H9 (cell line): ENCODE measurements around the gene TJP3. TPM values are rescaled to one million over a fixed set of nuclear protein-coding genes. Genes with fewer than 3 reads are reported as not detected.

Experiments
- DNase-seq: peaks from one replicate; pipeline ENCODE4 v3.0.0-alpha.2; 2017
- H2AFZ ChIP-seq: one replicate; pipeline ENCODE4 v1.6.1; 2013; ENCODE audit warnings: mild to moderate bottlenecking, low read length, control low read depth, moderate library complexity
- H2AK5ac ChIP-seq: 2 replicates; pipeline ENCODE4 v1.6.1; 2013; ENCODE audit warnings: low read length, control low read depth, mixed read lengths; ENCODE audit not compliant: insufficient read length
- H2BK120ac ChIP-seq: one replicate; pipeline ENCODE4 v1.6.1; 2013; ENCODE audit warnings: low read depth, mild to moderate bottlenecking, low read length, control low read depth, inconsistent platforms; ENCODE audit not compliant: poor library complexity, severe bottlenecking
- H2BK12ac ChIP-seq: 2 replicates; pipeline ENCODE4 v1.6.1; 2013; ENCODE audit warnings: low read length, control low read depth, mixed read lengths, low read depth; ENCODE audit not compliant: insufficient read length
- H2BK15ac ChIP-seq: 2 replicates; pipeline ENCODE4 v1.6.1; 2013; ENCODE audit warnings: low read depth, low read length, control low read depth
- H2BK20ac ChIP-seq: one replicate; pipeline ENCODE4 v1.6.1; 2013; ENCODE audit warnings: low read depth, mild to moderate bottlenecking, low read length, control low read depth, inconsistent platforms; ENCODE audit not compliant: poor library complexity, severe bottlenecking
- H2BK5ac ChIP-seq: 2 replicates; pipeline ENCODE4 v1.6.1; 2013; ENCODE audit warnings: low read length, control low read depth, mixed read lengths; ENCODE audit not compliant: insufficient read length
- H3K14ac ChIP-seq: 2 replicates; pipeline ENCODE4 v1.6.1; 2013; ENCODE audit warnings: low read length, control low read depth; ENCODE audit not compliant: insufficient read depth
- H3K18ac ChIP-seq: 2 replicates; pipeline ENCODE4 v1.6.1; 2013; ENCODE audit warnings: low read depth, mild to moderate bottlenecking, mixed read lengths, low read length, control low read depth; ENCODE audit not compliant: insufficient read length
- H3K23ac ChIP-seq: 2 replicates; pipeline ENCODE4 v1.6.1; 2013; ENCODE audit warnings: low read length, control low read depth, mixed read lengths, low read depth; ENCODE audit not compliant: insufficient read length
- H3K23me2 ChIP-seq: 2 replicates; pipeline ENCODE4 v1.6.1; 2013; ENCODE audit warnings: low read depth, mild to moderate bottlenecking, mixed read lengths, low read length, control low read depth; ENCODE audit not compliant: insufficient read length, poor library complexity, severe bottlenecking
- H3K27ac ChIP-seq: 2 replicates; pipeline ENCODE4 v1.5.1; 2013; ENCODE audit warnings: low read length, control low read depth, mixed read lengths, low read depth; ENCODE audit not compliant: insufficient read length
- H3K27me3 ChIP-seq: 2 replicates; pipeline ENCODE4 v1.6.1; 2013; ENCODE audit warnings: low read length, control low read depth, inconsistent platforms; ENCODE audit not compliant: insufficient read depth
- H3K4ac ChIP-seq: 2 replicates; pipeline ENCODE4 v1.6.1; 2013; ENCODE audit warnings: low read depth, mild to moderate bottlenecking, control low read depth, inconsistent platforms, low read length, moderate library complexity
- H3K4me1 ChIP-seq: 2 replicates; pipeline ENCODE4 v1.6.1; 2013; ENCODE audit warnings: low read length, control low read depth, inconsistent platforms; ENCODE audit not compliant: insufficient read depth
- H3K4me2 ChIP-seq: 2 replicates; pipeline ENCODE4 v1.6.1; 2013; ENCODE audit warnings: low read length, control low read depth, mixed read lengths; ENCODE audit not compliant: insufficient read length, insufficient read depth
- H3K56ac ChIP-seq: 2 replicates; pipeline ENCODE4 v1.6.1; 2013; ENCODE audit warnings: low read depth, mild to moderate bottlenecking, mixed read lengths, low read length, control low read depth; ENCODE audit not compliant: insufficient read length
- H3K79me1 ChIP-seq: 2 replicates; pipeline ENCODE4 v1.6.1; 2013; ENCODE audit warnings: low read depth, mild to moderate bottlenecking, moderate library complexity, low read length, control low read depth, inconsistent platforms; ENCODE audit not compliant: insufficient read depth, poor library complexity, severe bottlenecking
- H3K79me2 ChIP-seq: 2 replicates; pipeline ENCODE4 v1.6.1; 2013; ENCODE audit warnings: low read length, control low read depth, inconsistent platforms; ENCODE audit not compliant: insufficient read depth
- H3K9ac ChIP-seq: 2 replicates; pipeline ENCODE4 v1.6.1; 2013; ENCODE audit warnings: low read length, control low read depth, mixed read lengths; ENCODE audit not compliant: insufficient read length; ENCODE audit errors: extremely low read depth
- H3K9me3 ChIP-seq: one replicate; pipeline ENCODE4 v1.6.1; 2013; ENCODE audit warnings: low read depth, low read length, inconsistent platforms; ENCODE audit not compliant: control insufficient read depth
- H3T11ph ChIP-seq: one replicate; pipeline ENCODE4 v1.6.1; 2013; ENCODE audit warnings: mild to moderate bottlenecking, low read length, control low read depth, inconsistent platforms
- H4K20me1 ChIP-seq: one replicate; pipeline ENCODE4 v1.6.1; 2013; ENCODE audit not compliant: control insufficient read depth, insufficient read length, insufficient read depth
- H4K5ac ChIP-seq: 2 replicates; pipeline ENCODE4 v1.6.1; 2013; ENCODE audit warnings: low read depth, mild to moderate bottlenecking, mixed read lengths, low read length, control low read depth; ENCODE audit not compliant: insufficient read length
- H4K8ac ChIP-seq: replicated peaks from 2 replicates; pipeline ENCODE4 v1.6.1; 2013; ENCODE audit warnings: low read length, control low read depth, mixed read lengths, low read depth; ENCODE audit not compliant: insufficient read length
- H4K91ac ChIP-seq: 2 replicates; pipeline ENCODE4 v1.6.1; 2013; ENCODE audit warnings: low read depth, mild to moderate bottlenecking, moderate library complexity, mixed read lengths, low read length, control low read depth; ENCODE audit not compliant: insufficient read length
- H3K27ac Mint-ChIP-seq, 3 experiments: 2 replicates in 2 of 3; 3 replicates in 1 of 3; pipeline ENCODE4 v1.8.0; 2020 to 2021; ENCODE audit warnings: mixed read lengths in 3 of 3, mild to moderate bottlenecking in 1 of 3, moderate library complexity in 1 of 3
- H3K27me3 Mint-ChIP-seq: 2 replicates; pipeline ENCODE4 v1.8.0; 2021; ENCODE audit warnings: low read depth, mild to moderate bottlenecking, moderate library complexity, mixed read lengths
- H3K36me3 Mint-ChIP-seq, 3 experiments: 2 replicates in 2 of 3; 3 replicates in 1 of 3; pipeline ENCODE4 v1.8.0; 2020 to 2021; ENCODE audit warnings: low read depth in 3 of 3, mixed read lengths in 3 of 3; ENCODE audit not compliant: insufficient read depth in 1 of 3
- H3K4me1 Mint-ChIP-seq, 2 experiments: 2 replicates each; pipeline ENCODE4 v1.8.0; 2020; ENCODE audit warnings: mixed read lengths in 2 of 2
- H3K4me3 Mint-ChIP-seq, 2 experiments: 2 replicates in 1 of 2; 3 replicates in 1 of 2; pipeline ENCODE4 v1.8.0; 2020 to 2021; ENCODE audit warnings: mild to moderate bottlenecking in 2 of 2, mixed read lengths in 2 of 2, moderate library complexity in 1 of 2
- H3K9me3 Mint-ChIP-seq, 2 experiments: 2 replicates in 1 of 2; 3 replicates in 1 of 2; pipeline ENCODE4 v1.8.0; 2020; ENCODE audit warnings: mild to moderate bottlenecking in 2 of 2, mixed read lengths in 2 of 2, moderate library complexity in 1 of 2
- CTCF ChIP-seq: fragments of 200-600 bp; sonication (generic); conservative IDR thresholded peaks from 3 replicates; pipeline ENCODE4 v1.8.0; 2021; ENCODE audit warnings: antibody characterized with exemption, mild to moderate bottlenecking
- WGBS: extraction: QIAGEN DNeasy Blood & Tissue Kit; methylation state at CpG from one replicate; pipeline ENCODE4 v1.1.7; 2013; ENCODE audit warnings: missing lambda C conversion rate, low lambda C conversion rate, mixed read lengths; ENCODE audit not compliant: insufficient read length; ENCODE audit errors: extremely low coverage; 5-methylcytosine and 5-hydroxymethylcytosine counted together
- total RNA-seq: library from RNA; stranded (reverse); gene quantifications from 2 replicates; pipeline ENCODE4 v1.2.1, GENCODE V29; 2021

The TJP3 gene
- total RNA-seq, 1 experiment from 2014 or later, result 27.3 TPM

GRCh38 chr19:3761382-3762129 lies 53.4 kb downstream of the TJP3 start, which contains the start of gene APBA3:
TSS of gene APBA3 (minus strand) at chr19:3761692. CDS start at chr19:3760264, 1,428 bp downstream.
- peak; percentile 94 for DNase-seq
- H3K27me3 Mint-ChIP-seq, result no peaks in the 10 kb centered on the region
- Histone ChIP-seq H2AK5ac (no peak within 1 kb of the TSS), H3K79me2 (no peaks in the 10 kb centered on the region), H3K4me1 (no peaks in the 10 kb centered on the region), H2BK120ac (no peak within 1 kb of the TSS), H3K27ac (no peak within 1 kb of the TSS), H4K8ac (no peak within 1 kb of the TSS), H3K9me3 (no peaks in the 10 kb centered on the region), H3K18ac (peak within 1 kb of the TSS; percentile 77), H3K79me1 (peaks cover 5% of the 10 kb centered on the region), H2BK5ac (no peak within 1 kb of the TSS), H3K4ac (no peak within 1 kb of the TSS), H4K91ac (no peak within 1 kb of the TSS), H3K14ac (peak within 1 kb of the TSS; percentile 87; the same call in 1 of the 2 replicates), H3T11ph (no peak within 1 kb of the TSS), H3K23me2 (peaks cover 4% of the 10 kb centered on the region), H3K27me3 (no peaks in the 10 kb centered on the region), H2AFZ (peak within 1 kb of the TSS; percentile 46), H4K20me1 (no peaks in the 10 kb centered on the region), H2BK15ac (no peak within 1 kb of the TSS), H3K4me2 (peak within 1 kb of the TSS; percentile 81), H3K23ac (no peak within 1 kb of the TSS), H4K5ac (no peak within 1 kb of the TSS), H3K9ac (peak within 1 kb of the TSS; percentile 79), H3K56ac (no peak within 1 kb of the TSS), H2BK12ac (no peak within 1 kb of the TSS), H2BK20ac (no peak within 1 kb of the TSS)
- peak within 1 kb of the TSS; percentile 96 to 99 (median 98) for H3K27ac Mint-ChIP-seq
- peak; percentile 68 for TF ChIP-seq CTCF
- peak within 1 kb of the TSS; percentile 92 to 96 for H3K4me3 Mint-ChIP-seq
- peaks cover 4 to 14% of the 10 kb centered on the region in 2 experiments; a peak in 3 of 4 replicates for H3K4me1 Mint-ChIP-seq
- no peaks in the 10 kb centered on the region; a peak in 1 of 5 replicates for H3K9me3 Mint-ChIP-seq
- peaks cover 6 to 19% (median 16%) of the 10 kb centered on the region in 3 experiments; a peak in 5 of 7 replicates for H3K36me3 Mint-ChIP-seq
- no CpG with 5 or more reads among the region's 45 CpGs for WGBS
